Stimulated activated CD8-positive, alpha-beta memory T cell treated with anti-CD3 and anti-CD28 coated beads, Interleukin-15, amount 100 ng/mL, for 24 hours (primary cell): ENCODE results near the gene TEX12.

ENCODE experiments used
- DNase-seq: peaks from one replicate; pipeline ENCODE4 v3.0.0-alpha.2; 2020; ENCODE audit warnings: low read depth

TEX12 gene

GRCh38 chr11:112211536-112211935, 44.4 kb downstream of the TEX12 start:
- DNase-seq, result no peak

DNA sequence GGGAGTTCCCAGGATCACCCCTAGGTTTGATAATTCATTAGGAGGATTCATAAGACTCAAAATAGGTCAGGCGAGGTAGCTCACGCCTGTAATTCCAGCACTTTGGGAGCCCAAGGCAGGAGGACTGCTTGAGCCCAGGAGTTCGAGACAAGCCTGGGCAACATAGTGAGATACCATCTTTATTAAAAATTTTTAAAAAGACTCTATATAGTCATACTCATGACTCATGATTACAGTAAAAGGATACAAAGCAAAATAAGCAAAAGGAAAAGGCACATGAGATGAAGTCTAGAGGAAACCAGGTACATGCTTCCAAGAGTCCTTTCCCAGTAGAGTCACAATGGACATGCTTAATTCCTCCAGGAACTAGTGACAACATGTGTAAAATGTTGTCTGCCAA, 45.1 kb downstream of the TEX12 start:
- no peak for DNase-seq

GRCh38 chr11:112212710-112213109, 45.5 kb downstream of the TEX12 start:
- DNase-seq, result no peak

- DNase-seq, result no peak
Observed at GRCh38 chr11:112213753-112214152, 46.6 kb downstream of the TEX12 start.

DNA sequence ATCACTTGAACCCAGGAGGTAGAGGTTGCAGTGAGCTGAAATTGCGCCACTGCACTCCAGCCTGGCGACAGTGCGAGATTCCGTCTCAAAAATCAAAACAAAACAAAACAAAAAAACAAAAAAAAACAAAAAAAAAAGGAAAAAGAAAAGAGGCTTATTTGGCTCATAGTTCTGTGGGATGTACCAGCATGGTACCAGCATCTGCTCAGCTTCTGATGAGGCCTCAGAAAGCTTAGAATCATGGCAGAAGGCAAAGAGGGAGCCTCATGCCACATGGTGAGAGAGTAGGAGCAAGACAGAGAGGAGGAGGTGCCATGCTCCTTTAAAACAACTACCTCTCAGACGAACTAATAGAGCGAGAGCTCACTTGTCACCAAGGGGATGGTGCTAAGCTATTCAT, 48.4 kb downstream of the TEX12 start:
- DNase-seq, result no peak

- DNase-seq, result no peak
Observed at GRCh38 chr11:112216561-112217105, 49.5 kb downstream of the TEX12 start.

GRCh38 chr11:112219476-112220232, 52.5 kb downstream of the TEX12 start:
- no peak for DNase-seq

- DNase-seq, result no peak
Observed at GRCh38 chr11:112221274-112221835, 54.2 kb downstream of the TEX12 start.
